NCI-H446 (cell line): ENCODE data around the gene FHIT.

Experiments used
- DNase-seq, 2 experiments: peaks; one replicate each; lab custom pipeline; 2025; lab: John Stamatoyannopoulos, UW

FHIT gene

GRCh38 chr3:60630953-60631352, 620.3 kb downstream of the FHIT start:
- DNase-seq: no peak

- DNase-seq: no peak
Measured at GRCh38 chr3:60629816-60630215, 621.4 kb downstream of the FHIT start.

GRCh38 chr3:60622349-60622748, 628.9 kb downstream of the FHIT start:
- DNase-seq: no peak

GRCh38 chr3:60617188-60617587, 634.1 kb downstream of the FHIT start:
- DNase-seq: no peak

GRCh38 chr3:60613769-60614303, 637.4 kb downstream of the FHIT start:
- DNase-seq: no peak

GRCh38 chr3:60610441-60611112, 640.7 kb downstream of the FHIT start:
- DNase-seq: peak; percentile 28 to 67

- DNase-seq: no peak
Measured at GRCh38 chr3:60609446-60609845, 641.8 kb downstream of the FHIT start.

GRCh38 chr3:60603860-60604259, 647.4 kb downstream of the FHIT start:
- DNase-seq: no peak

GRCh38 chr3:60600848-60601247, 650.4 kb downstream of the FHIT start:
- DNase-seq: no peak

- no peak for DNase-seq
Measured at GRCh38 chr3:60599586-60599985, 651.7 kb downstream of the FHIT start.

- no peak for DNase-seq
Measured at GRCh38 chr3:60598671-60599070, 652.6 kb downstream of the FHIT start.

- DNase-seq: peak; percentile 7 to 63
Measured at GRCh38 chr3:60594025-60594424, 657.2 kb downstream of the FHIT start.

GRCh38 chr3:60591267-60591666, 660.0 kb downstream of the FHIT start:
- DNase-seq: no peak

GRCh38 chr3:60588806-60589205, 662.4 kb downstream of the FHIT start:
- DNase-seq: no peak

- no peak for DNase-seq
Measured at GRCh38 chr3:60585918-60586317, 665.3 kb downstream of the FHIT start.

- DNase-seq: no peak
Measured at GRCh38 chr3:60584250-60584649, 667.0 kb downstream of the FHIT start.

- peak in 1 of 2 experiments; percentile 26 for DNase-seq
Measured at GRCh38 chr3:60582288-60582687, 669.0 kb downstream of the FHIT start.

GRCh38 chr3:60580809-60581208, 670.4 kb downstream of the FHIT start:
- no peak for DNase-seq

GRCh38 chr3:60579734-60580133, 671.5 kb downstream of the FHIT start:
- DNase-seq: peak in 1 of 2 experiments; percentile 29

- no peak for DNase-seq
Measured at GRCh38 chr3:60578936-60579335, 672.3 kb downstream of the FHIT start.

GRCh38 chr3:60577601-60578000, 673.7 kb downstream of the FHIT start:
- no peak for DNase-seq

- no peak for DNase-seq
Measured at GRCh38 chr3:60575718-60576272, 675.5 kb downstream of the FHIT start.

GRCh38 chr3:60574046-60574769, 677.0 kb downstream of the FHIT start:
- DNase-seq: no peak
